HG02759 (cell line): Measurements from ENCODE around the gene ADGRG4.

ENCODE experiments used
- ATAC-seq: cut with Tn5 transposase; IDR thresholded peaks from one replicate; pipeline ENCODE4 v1.9.1; 2021; ENCODE audit warnings: mild to moderate bottlenecking, moderate library complexity; ENCODE audit not compliant: unreplicated experiment

ADGRG4 gene

GRCh38 chrX:136292656-136293055 is 8.1 kb upstream of the ADGRG4 start:
- ATAC-seq, result no peak

- ATAC-seq, result no peak
Measured at GRCh38 chrX:136295380-136295779, 5.4 kb upstream of the ADGRG4 start.

- no peak for ATAC-seq
Measured at GRCh38 chrX:136303041-136303440, 2.3 kb downstream of the ADGRG4 start.

- ATAC-seq, result no peak
Measured at GRCh38 chrX:136304493-136304892, 3.7 kb downstream of the ADGRG4 start.

GRCh38 chrX:136306182-136306581 is 5.4 kb downstream of the ADGRG4 start:
- no peak for ATAC-seq

GRCh38 chrX:136307471-136307870 is 6.7 kb downstream of the ADGRG4 start:
- no peak for ATAC-seq

GRCh38 chrX:136310411-136310810 is 9.6 kb downstream of the ADGRG4 start:
- no peak for ATAC-seq

- no peak for ATAC-seq
Measured at GRCh38 chrX:136318156-136318555, 17.4 kb downstream of the ADGRG4 start.

GRCh38 chrX:136318895-136319597 is 18.3 kb downstream of the ADGRG4 start:
- ATAC-seq, result no peak

- no peak for ATAC-seq
Measured at GRCh38 chrX:136319600-136319999, 18.8 kb downstream of the ADGRG4 start.

- ATAC-seq, result no peak
Measured at GRCh38 chrX:136321532-136321931, 20.8 kb downstream of the ADGRG4 start.

GRCh38 chrX:136322064-136322463 is 21.3 kb downstream of the ADGRG4 start:
- no peak for ATAC-seq

GRCh38 chrX:136325377-136325776 is 24.6 kb downstream of the ADGRG4 start:
- no peak for ATAC-seq

- no peak for ATAC-seq
Measured at GRCh38 chrX:136328933-136329332, 28.2 kb downstream of the ADGRG4 start.

GRCh38 chrX:136336623-136337022 is 35.9 kb downstream of the ADGRG4 start:
- no peak for ATAC-seq

GRCh38 chrX:136339702-136340101 is 38.9 kb downstream of the ADGRG4 start:
- no peak for ATAC-seq

GRCh38 chrX:136344320-136344719 is 43.6 kb downstream of the ADGRG4 start:
- ATAC-seq, result no peak

GRCh38 chrX:136346506-136346905 is 45.7 kb downstream of the ADGRG4 start:
- ATAC-seq, result no peak

GRCh38 chrX:136347706-136348105 is 46.9 kb downstream of the ADGRG4 start:
- no peak for ATAC-seq

GRCh38 chrX:136353526-136354093 is 52.8 kb downstream of the ADGRG4 start:
- no peak for ATAC-seq

- no peak for ATAC-seq
Measured at GRCh38 chrX:136354201-136354600, 53.4 kb downstream of the ADGRG4 start.

GRCh38 chrX:136369377-136369776 is 68.6 kb downstream of the ADGRG4 start:
- no peak for ATAC-seq

- ATAC-seq, result no peak
Measured at GRCh38 chrX:136376713-136377112, 76.0 kb downstream of the ADGRG4 start.
